Measurements from ENCODE around the gene SELENON. TPM values are rescaled to one million over a fixed set of nuclear protein-coding genes. Genes with fewer than 3 reads are reported as not detected.

SELENON gene
- total RNA-seq: 77.0 to 99.5 TPM (median 95.7 TPM) in 3 replicates
- long read RNA-seq, full-length matches to known transcripts: 38 of 43 reads
- long read RNA-seq, partial matches to known transcripts: 2 of 43 reads
- long read RNA-seq, other reads (novel, unspliced or antisense): 3 of 43 reads

- no peaks in the 10 kb centered on the region for H3K36me3 Mint-ChIP-seq (ENCODE audit: low read depth)
- H3K27ac Mint-ChIP-seq (ENCODE audit: unreplicated experiment): peak within 1 kb of the TSS; percentile 68
- TF ChIP-seq CTCF (IDR thresholded peaks at IDR 0.05): no peak
- H3K4me3 Mint-ChIP-seq (ENCODE audit: unreplicated experiment): peak within 1 kb of the TSS; percentile 86
- no peaks in the 10 kb centered on the region for H3K9me3 Mint-ChIP-seq (ENCODE audit: low read depth)
- peaks cover 51% of the 10 kb centered on the region for H3K4me1 Mint-ChIP-seq (ENCODE audit: low read depth)
- H3K27me3 Mint-ChIP-seq (ENCODE audit: low read depth): no peaks in the 10 kb centered on the region
- DNase-seq (ENCODE audit: low spot score): no peak
These were observed at the start of gene SELENON for GRCh38 chr1:25799935-25800702. Gene SELENON (plus strand): TSS chr1:25800193. CDS start chr1:25800231, 38 bp downstream.

- Mint-ChIP-seq H3K27me3 (ENCODE audit: low read depth) (peaks cover 9% of the 10 kb centered on the region), H3K27ac (ENCODE audit: unreplicated experiment) (no peak overlapping the region), H3K36me3 (ENCODE audit: low read depth) (peaks cover 3% of the 10 kb centered on the region), H3K9me3 (ENCODE audit: low read depth) (no peaks in the 10 kb centered on the region), H3K4me1 (ENCODE audit: low read depth) (no peaks in the 10 kb centered on the region), H3K4me3 (ENCODE audit: unreplicated experiment) (no peak overlapping the region)
- TF ChIP-seq CTCF (IDR thresholded peaks at IDR 0.05): no peak
- no peak for DNase-seq (ENCODE audit: low spot score)
These were observed 48.9 kb upstream of the SELENON start for GRCh38 chr1:25750923-25751605.

DNA sequence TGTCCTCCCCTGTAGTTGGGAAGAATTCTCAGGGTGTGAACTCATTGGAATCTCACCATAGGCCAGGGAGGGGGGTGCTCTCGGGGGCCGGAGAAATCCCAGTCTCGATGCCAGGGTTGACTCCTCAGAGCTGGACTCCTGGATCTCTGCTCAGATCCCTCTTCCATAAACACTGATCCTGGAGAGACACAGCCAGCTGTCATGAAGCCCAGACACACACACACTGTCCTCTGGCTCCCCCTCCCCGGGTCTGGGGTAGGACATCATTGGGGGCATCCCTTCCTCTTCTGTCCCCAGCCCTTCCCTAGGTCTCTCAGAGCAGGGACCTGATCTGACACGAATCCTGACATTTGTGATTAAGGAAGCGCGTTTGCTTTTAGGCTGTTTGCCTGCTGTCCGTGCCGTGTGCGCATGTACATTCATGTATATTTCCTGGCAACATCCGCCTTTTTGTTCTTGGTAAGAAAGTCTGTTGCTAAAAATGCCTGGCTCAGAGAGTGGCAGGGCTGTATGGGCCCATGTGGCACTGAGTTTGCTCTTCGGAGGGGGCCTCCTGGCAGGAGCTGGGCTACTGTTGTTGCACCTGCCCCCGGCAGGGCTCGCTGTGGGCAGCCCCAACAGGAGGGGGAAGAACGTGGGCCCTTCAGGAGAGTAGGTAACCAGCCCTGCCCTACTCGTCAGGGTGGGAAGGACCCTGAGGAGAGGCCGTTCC, 45.4 kb upstream of the SELENON start:
- H3K4me3 Mint-ChIP-seq (ENCODE audit: unreplicated experiment): no peak overlapping the region
- peaks cover 17% of the 10 kb centered on the region for H3K27me3 Mint-ChIP-seq (ENCODE audit: low read depth)
- no peak for TF ChIP-seq CTCF (IDR thresholded peaks at IDR 0.05)
- H3K27ac Mint-ChIP-seq (ENCODE audit: unreplicated experiment): no peak overlapping the region
- H3K36me3 Mint-ChIP-seq (ENCODE audit: low read depth): peaks cover 3% of the 10 kb centered on the region
- H3K4me1 Mint-ChIP-seq (ENCODE audit: low read depth): no peaks in the 10 kb centered on the region
- no peaks in the 10 kb centered on the region for H3K9me3 Mint-ChIP-seq (ENCODE audit: low read depth)
- no peak for DNase-seq (ENCODE audit: low spot score)

DNA sequence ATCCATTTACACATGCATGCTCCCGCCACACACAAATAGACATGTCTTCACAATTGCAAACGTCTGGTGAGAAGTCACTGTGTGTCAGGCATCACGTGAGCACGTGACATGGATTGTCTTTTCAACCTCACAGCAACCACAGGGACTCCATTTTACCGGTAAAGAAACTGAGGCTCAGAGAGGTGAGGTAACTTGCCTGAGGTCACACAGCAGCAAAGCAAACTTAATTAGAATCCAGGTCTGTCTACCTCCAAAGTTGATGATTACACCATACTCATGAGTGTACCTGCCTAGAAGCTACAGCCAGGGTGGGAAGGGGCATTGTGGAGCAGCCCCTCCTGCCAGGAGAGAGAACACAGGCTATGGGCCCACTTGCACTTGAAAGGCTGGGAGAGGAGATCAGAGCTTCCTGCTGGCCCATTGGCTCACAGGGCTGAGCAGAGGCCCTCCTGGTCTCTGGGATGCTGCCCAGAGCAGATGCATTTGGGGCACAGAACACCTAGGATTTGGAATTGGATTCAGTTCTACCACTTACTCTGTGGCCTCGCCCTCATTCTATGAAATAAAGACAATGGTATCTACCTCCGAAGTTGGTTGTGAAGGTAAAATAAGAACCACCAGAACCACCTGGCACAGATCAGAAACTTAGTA, 44.4 kb upstream of the SELENON start:
- no peaks in the 10 kb centered on the region for H3K4me1 Mint-ChIP-seq (ENCODE audit: low read depth)

More for the DNA sequence above, 44.4 kb upstream of the SELENON start:
- H3K36me3 Mint-ChIP-seq (ENCODE audit: low read depth): peaks cover 3% of the 10 kb centered on the region
- no peak overlapping the region for H3K27ac Mint-ChIP-seq (ENCODE audit: unreplicated experiment)
- no peaks in the 10 kb centered on the region for H3K9me3 Mint-ChIP-seq (ENCODE audit: low read depth)
- TF ChIP-seq CTCF (IDR thresholded peaks at IDR 0.05): no peak
- peaks cover 19% of the 10 kb centered on the region for H3K27me3 Mint-ChIP-seq (ENCODE audit: low read depth)
- no peak overlapping the region for H3K4me3 Mint-ChIP-seq (ENCODE audit: unreplicated experiment)
- DNase-seq (ENCODE audit: low spot score): no peak

Data from chondrocyte (in vitro differentiated cells).